Muscle layer of duodenum (tissue), 2 donors: ENCODE data around the gene NCR2.
"Not testable (repeated sequence)": the region's sequence is repeated elsewhere in the genome, so short reads cannot be mapped to it uniquely, and the experiment has no call there.

ENCODE experiments used
- H3K27ac ChIP-seq: one replicate; pipeline ENCODE4 v1.7.0; 2013; ENCODE audit warnings: mild to moderate bottlenecking, low read length
- H3K27me3 ChIP-seq: one replicate; pipeline ENCODE4 v1.7.0; 2013; ENCODE audit warnings: low read depth, mild to moderate bottlenecking, control low read depth, low read length
- H3K36me3 ChIP-seq, 2 donors: one replicate each; pipeline ENCODE4 v1.7.0; 2013; ENCODE audit warnings: low read length in 2 of 2, control low read depth in 1 of 2, mild to moderate bottlenecking in 1 of 2; ENCODE audit not compliant: insufficient read depth in 2 of 2, control insufficient read depth in 1 of 2
- H3K4me1 ChIP-seq, 2 donors: one replicate each; pipeline ENCODE4 v1.7.0; 2013; ENCODE audit warnings: low read length in 2 of 2, mild to moderate bottlenecking in 2 of 2, control low read depth in 1 of 2, moderate library complexity in 1 of 2; ENCODE audit not compliant: insufficient read depth in 2 of 2, control insufficient read depth in 1 of 2
- H3K4me3 ChIP-seq, 2 donors: one replicate each; pipeline ENCODE4 v1.7.0; 2013; ENCODE audit warnings: low read length in 2 of 2, low read depth in 1 of 2, mild to moderate bottlenecking in 1 of 2
- H3K9me3 ChIP-seq, 2 donors: one replicate each; pipeline ENCODE4 v1.7.0; 2013; ENCODE audit warnings: low read length in 2 of 2, control low read depth in 1 of 2, mild to moderate bottlenecking in 1 of 2; ENCODE audit not compliant: control insufficient read depth in 1 of 2
- donor health status: healthy.

The NCR2 gene

DNA sequence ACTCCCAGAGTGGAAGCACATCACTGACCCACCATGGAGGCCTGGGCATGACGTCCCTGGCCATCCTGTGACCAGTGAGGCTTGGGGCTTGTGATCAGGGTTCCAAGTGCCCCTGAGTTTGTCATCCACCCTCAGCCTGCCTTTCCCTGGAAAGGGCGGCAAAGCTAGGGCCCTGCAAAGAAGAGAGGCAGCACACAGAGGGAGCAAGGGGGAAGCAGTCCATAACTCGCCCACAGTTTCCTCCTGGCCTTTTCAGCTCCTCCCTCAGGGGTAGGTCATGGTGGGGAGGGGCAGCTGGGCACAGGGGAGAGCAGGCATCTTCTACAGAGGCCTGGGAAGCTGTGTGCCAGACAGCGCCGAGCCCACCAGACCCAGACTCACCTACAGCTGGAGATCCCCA is at the start of gene NCR2:
Gene NCR2, plus strand, starts transcription at position 313 of the 400 bp plus-strand sequence. CDS start 269 bp downstream, outside the sequence.
- no peak within 1 kb of the TSS for H3K27ac ChIP-seq
- no peaks in the 10 kb centered on the region for H3K4me1 ChIP-seq
- H3K9me3 ChIP-seq, result no peaks in the 10 kb centered on the region
- H3K4me3 ChIP-seq, result no peak within 1 kb of the TSS
- H3K36me3 ChIP-seq, result no peaks in the 10 kb centered on the region
- H3K27me3 ChIP-seq, result no peaks in the 10 kb centered on the region

DNA sequence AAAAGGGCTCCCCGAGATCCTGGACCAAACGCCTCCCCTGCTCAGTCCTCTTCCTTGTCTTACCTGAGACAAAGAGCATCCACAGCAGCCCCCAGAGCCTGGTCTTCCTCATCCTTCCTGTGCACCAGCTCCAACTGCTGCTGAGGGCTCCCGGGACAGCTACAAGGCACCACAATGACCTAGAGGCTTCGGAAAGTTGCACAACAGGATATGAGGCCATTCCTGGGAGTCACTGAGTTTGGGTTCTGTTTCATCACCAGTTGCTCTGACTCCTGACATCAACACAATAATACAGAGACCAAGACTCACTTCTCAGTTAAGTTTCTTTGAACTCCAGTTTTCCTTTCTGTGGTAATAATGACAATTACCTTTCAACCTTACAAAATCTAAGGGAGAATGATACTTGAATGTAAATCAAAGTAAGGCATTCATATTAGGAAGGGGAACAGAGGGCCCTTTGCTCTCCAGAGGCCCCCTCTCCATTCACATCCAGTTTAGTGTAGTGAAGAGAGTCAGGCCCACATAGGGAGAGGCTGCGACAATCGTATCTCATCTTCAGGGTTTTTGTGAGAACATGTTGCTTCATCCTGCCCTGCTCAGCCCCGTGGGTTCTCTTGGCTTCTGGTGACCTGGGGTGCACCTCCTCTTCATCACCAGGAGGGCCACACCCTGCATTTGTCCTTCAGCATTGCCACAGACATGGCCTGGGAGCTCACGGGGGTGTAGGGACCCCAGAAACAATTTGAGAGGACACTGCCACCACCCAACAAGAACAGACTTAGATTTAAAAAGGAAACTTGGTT is 48.7 kb upstream of the NCR2 start, which contains the start of gene TREM1:
Gene TREM1, minus strand, starts transcription at position 139 of the 803 bp plus-strand sequence. Its CDS starts 27 bp downstream, at position 112.
- H3K4me3 ChIP-seq, result no peak within 1 kb of the TSS
- H3K27ac ChIP-seq, result no peak within 1 kb of the TSS
- H3K27me3 ChIP-seq, result no peaks in the 10 kb centered on the region

GRCh38 chr6:41288030-41288753 is 47.2 kb upstream of the NCR2 start:
- Histone ChIP-seq H3K27me3 (no peaks in the 10 kb centered on the region), H3K9me3 (no peaks in the 10 kb centered on the region), H3K36me3 (no peaks in the 10 kb centered on the region), H3K27ac (no peak overlapping the region), H3K4me3 (no peak overlapping the region), H3K4me1 (no peaks in the 10 kb centered on the region)

More for the DNA sequence above, 48.7 kb upstream of the NCR2 start, which contains the start of gene TREM1:
- Histone ChIP-seq H3K36me3 (no peaks in the 10 kb centered on the region), H3K4me1 (no peaks in the 10 kb centered on the region), H3K9me3 (no peaks in the 10 kb centered on the region)

DNA sequence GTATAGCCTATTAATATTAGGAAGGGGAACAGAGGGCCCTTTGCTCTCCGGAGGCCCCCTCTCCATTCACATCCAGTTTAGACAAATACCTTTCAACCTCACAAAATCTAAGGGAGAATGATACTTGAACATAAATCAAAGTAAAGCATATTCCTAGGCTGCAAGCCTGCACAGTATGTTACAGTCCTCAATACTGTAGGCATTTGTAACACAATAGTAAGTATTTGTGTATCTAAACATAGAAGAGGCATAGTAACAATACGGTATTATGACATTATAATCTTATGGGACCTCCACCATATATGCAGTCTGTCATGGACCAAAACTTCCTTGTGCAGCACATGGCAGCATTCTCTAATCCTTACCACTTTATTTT is 46.7 kb upstream of the NCR2 start:
- Histone ChIP-seq H3K4me3 (no peak overlapping the region), H3K9me3 (no peaks in the 10 kb centered on the region), H3K4me1 (no peaks in the 10 kb centered on the region), H3K36me3 (no peaks in the 10 kb centered on the region), H3K27ac (no peak overlapping the region), H3K27me3 (no peaks in the 10 kb centered on the region)

GRCh38 chr6:41289815-41290214 is 45.6 kb upstream of the NCR2 start:
- no peak overlapping the region for H3K27ac ChIP-seq
- no peaks in the 10 kb centered on the region for H3K9me3 ChIP-seq
- H3K4me1 ChIP-seq, result no peaks in the 10 kb centered on the region
- H3K36me3 ChIP-seq, result no peaks in the 10 kb centered on the region
- H3K4me3 ChIP-seq, result no peak overlapping the region
- no peaks in the 10 kb centered on the region for H3K27me3 ChIP-seq

DNA sequence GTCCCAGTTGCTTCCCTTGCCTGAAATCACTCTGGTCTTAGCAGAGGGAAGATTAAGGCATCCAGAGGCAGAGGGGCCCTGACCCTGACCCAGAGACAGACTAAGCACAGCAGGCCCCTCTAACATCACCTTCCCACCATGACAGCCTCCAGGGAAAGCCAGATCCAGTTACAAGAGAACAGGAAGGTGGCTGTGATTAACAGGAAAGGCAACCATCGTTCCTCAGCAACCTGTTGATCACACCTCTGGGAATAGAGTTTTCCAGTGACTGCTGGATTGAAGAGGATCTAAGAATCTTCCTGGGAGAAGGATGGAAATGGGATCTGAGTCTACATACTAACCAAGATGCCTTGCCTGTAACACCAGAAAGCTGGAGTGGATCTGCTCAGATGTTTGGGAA is 43.7 kb upstream of the NCR2 start:
- H3K4me3 ChIP-seq, result no peak overlapping the region
- H3K9me3 ChIP-seq, result no peaks in the 10 kb centered on the region
- H3K4me1 ChIP-seq, result no peaks in the 10 kb centered on the region
- no peaks in the 10 kb centered on the region for H3K36me3 ChIP-seq
- no peaks in the 10 kb centered on the region for H3K27me3 ChIP-seq
- H3K27ac ChIP-seq, result no peak overlapping the region

GRCh38 chr6:41294214-41294872 is 41.1 kb upstream of the NCR2 start:
- Histone ChIP-seq H3K27ac (no peak overlapping the region), H3K27me3 (no peaks in the 10 kb centered on the region), H3K9me3 (no peaks in the 10 kb centered on the region), H3K4me3 (no peak overlapping the region), H3K36me3 (no peaks in the 10 kb centered on the region), H3K4me1 (no peaks in the 10 kb centered on the region)

DNA sequence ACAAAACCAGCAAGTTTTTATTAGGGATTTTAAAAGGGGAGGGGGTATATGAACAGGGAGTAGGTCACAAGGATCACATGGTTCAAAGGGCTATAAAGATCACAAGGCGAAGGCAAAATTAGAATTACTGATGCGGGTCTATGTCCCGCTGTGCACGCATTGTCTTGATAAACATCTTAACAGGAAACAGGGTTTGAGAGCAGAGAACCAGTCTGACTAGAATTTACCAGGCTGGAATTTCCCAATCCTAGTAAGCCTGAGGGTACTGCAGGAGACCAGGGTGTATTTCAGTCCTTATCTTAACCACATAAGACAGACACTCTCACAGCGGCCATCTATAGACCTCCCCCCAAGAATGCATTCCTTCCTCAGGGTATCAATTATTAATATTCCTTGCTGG is 38.2 kb upstream of the NCR2 start:
- not testable (repeated sequence) for H3K4me3 ChIP-seq, H3K4me1 ChIP-seq, H3K9me3 ChIP-seq, H3K27ac ChIP-seq, H3K27me3 ChIP-seq, H3K36me3 ChIP-seq

GRCh38 chr6:41298785-41299502 is 36.5 kb upstream of the NCR2 start:
- H3K27me3 ChIP-seq, result no peaks in the 10 kb centered on the region
- H3K27ac ChIP-seq, result no peak overlapping the region

GRCh38 chr6:41302638-41303037 is 32.8 kb upstream of the NCR2 start:
- Histone ChIP-seq H3K9me3 (peaks cover 0 to 3% of the 10 kb centered on the region in 2 donors), H3K27me3 (no peaks in the 10 kb centered on the region), H3K27ac (no peak overlapping the region), H3K36me3 (no peaks in the 10 kb centered on the region), H3K4me3 (no peak overlapping the region), H3K4me1 (no peaks in the 10 kb centered on the region)

More at GRCh38 chr6:41298785-41299502, 36.5 kb upstream of the NCR2 start:
- no peaks in the 10 kb centered on the region for H3K36me3 ChIP-seq
- peaks cover 0 to 3% of the 10 kb centered on the region in 2 donors for H3K9me3 ChIP-seq
- H3K4me1 ChIP-seq, result no peaks in the 10 kb centered on the region
- no peak overlapping the region for H3K4me3 ChIP-seq
